GM13976 (cell line): Measurements from ENCODE around the gene MRPS30.
"Not testable (repeated sequence)": the region's sequence is repeated elsewhere in the genome, so short reads cannot be mapped to it uniquely, and the experiment has no call there.

Source experiments
- DNase-seq: peaks from one replicate; pipeline ENCODE4 v3.0.0; 2012; ENCODE audit warnings: low spot score
- CTCF ChIP-seq: IDR thresholded peaks from 2 replicates; pipeline ENCODE4 v1.5.1; 2012; ENCODE audit warnings: borderline replicate concordance, mild to moderate bottlenecking; ENCODE audit not compliant: insufficient read depth; ENCODE audit errors: extremely low read depth, missing control alignments, control extremely low read depth
- in situ Hi-C: fragments of 300-500 bp; cut with MboI; formaldehyde crosslinking; loops from one replicate; pipeline ENCODE4 v1.12.0; 2022; ENCODE audit warnings: low sequenced_read_pairs, mixed read lengths, inconsistent platforms; ENCODE audit not compliant: unreplicated experiment

Gene MRPS30

GRCh38 chr5:44779167-44779566 is 29.6 kb upstream of the MRPS30 start:
- no peak for TF ChIP-seq CTCF
- DNase-seq, result no peak
- in situ Hi-C loops, result loop anchor here (10.0 kb wide), 1 partner anchor 244 kb away; no protein-coding TSS in a partner anchor

- TF ChIP-seq CTCF, result no peak
- DNase-seq, result no peak
- in situ Hi-C loops, result no loop called here
These were observed 25.0 kb upstream of the MRPS30 start for GRCh38 chr5:44783634-44784315.

GRCh38 chr5:44787731-44788130 is 21.0 kb upstream of the MRPS30 start:
- no peak for DNase-seq
- in situ Hi-C loops, result no loop called here
- no peak for TF ChIP-seq CTCF

GRCh38 chr5:44789372-44789995 is 19.3 kb upstream of the MRPS30 start:
- DNase-seq, in situ Hi-C loops: not testable (repeated sequence)

GRCh38 chr5:44792031-44792673 is 16.6 kb upstream of the MRPS30 start:
- DNase-seq, in situ Hi-C loops: not testable (repeated sequence)

- TF ChIP-seq CTCF, result no peak
- in situ Hi-C loops, result no loop called here
- DNase-seq, result no peak
These were observed 14.4 kb upstream of the MRPS30 start for GRCh38 chr5:44794371-44794770.

GRCh38 chr5:44795496-44795895 is 13.3 kb upstream of the MRPS30 start:
- in situ Hi-C loops, result no loop called here
- TF ChIP-seq CTCF, result no peak
- no peak for DNase-seq

GRCh38 chr5:44797841-44798240 is 10.9 kb upstream of the MRPS30 start:
- no peak for DNase-seq
- TF ChIP-seq CTCF, result no peak
- in situ Hi-C loops, result no loop called here
